Right lobe of liver (tissue), 6 donors: ENCODE measurements around the gene KRT80. TPM values are rescaled to one million over a fixed set of nuclear protein-coding genes. Genes with fewer than 3 reads are reported as not detected.

Source experiments
- ATAC-seq, 4 donors: fragments of 200-7000 bp; cut with Tn5 transposase; one replicate each; pipeline ENCODE4 v1.9.1; 2020; ENCODE audit warnings: mild to moderate bottlenecking in 4 of 4, moderate library complexity in 4 of 4
- DNase-seq, 3 donors: peaks; one replicate each; pipeline ENCODE4 v3.0.0-alpha.2; 2020
- H3K27ac ChIP-seq, 3 donors: fragments of 200-600 bp; one replicate each; pipeline ENCODE4 v1.8.0; 2022
- H3K27me3 ChIP-seq, 2 donors: fragments of 200-600 bp; one replicate each; pipeline ENCODE4 v1.8.0; 2022
- H3K36me3 ChIP-seq, 4 donors: fragments of 200-600 bp; sonication (generic) in 1 of 4; one replicate each; pipeline versions ENCODE4 v1.5.1 to v1.8.0; 2017 to 2022; ENCODE audit warnings: control low read depth in 1 of 4
- H3K4me1 ChIP-seq, 4 donors: fragments of 200-600 bp; sonication (generic) in 1 of 4; one replicate each; pipeline versions ENCODE4 v1.5.1 to v1.8.0; 2017 to 2022; ENCODE audit warnings: control low read depth in 1 of 4
- H3K4me3 ChIP-seq, 3 donors: fragments of 200-600 bp; one replicate each; pipeline ENCODE4 v1.8.0; 2022
- H3K9me3 ChIP-seq, 4 donors: fragments of 200-600 bp; sonication (generic) in 1 of 4; one replicate each; pipeline versions ENCODE4 v1.5.1 to v1.8.0; 2017 to 2022; ENCODE audit warnings: control low read depth in 1 of 4
- CTCF ChIP-seq, 4 donors: fragments of 200-600 bp in 3 of 4; fragments of 450-650 bp in 1 of 4; IDR thresholded peaks; one replicate each; pipeline versions ENCODE4 v1.5.1 to v1.8.0; 2016 to 2022; ENCODE audit warnings: antibody characterized with exemption in 4 of 4, mild to moderate bottlenecking in 2 of 4
- POLR2A ChIP-seq: fragments of 450-650 bp; IDR thresholded peaks from one replicate; pipeline ENCODE4 v1.6.1; 2017; ENCODE audit warnings: antibody characterized with exemption, mild to moderate bottlenecking
- WGBS: methylation state at CpG from one replicate; pipeline ENCODE4 v1.1.6; 2018; ENCODE audit warnings: low coverage, low lambda C conversion rate; ENCODE audit not compliant: insufficient coverage; ENCODE audit errors: missing lambda C conversion rate; 5-methylcytosine and 5-hydroxymethylcytosine counted together
- intact Hi-C, 2 donors: fragments of 100-400 bp; cut with DNase I; formaldehyde crosslinking; loops; one replicate each; pipeline versions ENCODE4 v1.11.2 to v1.14.1; 2022
- total RNA-seq, 6 experiments: library from RNA; depleted of rRNA in 2 of 6; stranded (reverse); fragments of >200 nt in 2 of 6; fragmentation: NEBNext Ultra II Directional in 3 of 6; extraction: Animal tissue kit (Norgen Biotek cat#: 25700) in 3 of 6; gene quantifications; one replicate each; pipeline versions ENCODE4 v1.1.0 to v1.2.4, GENCODE V29; 2016 to 2023
- donor health status: DM: no; HTN: yes; CAD: no.
- donor health status: DM: no; HTN: no; CAD: no.
- donor health status: DM: no; HTN: no; CAD: no.
- donor health status: DM: no; HTN: yes; CAD: no.
- donor health status: DM: no; HTN: yes; CAD: no.

KRT80 gene
- total RNA-seq, 6 experiments from 2014 or later: 0.09 to 0.51 (median 0.15) TPM

- no peak overlapping the region for H3K27ac ChIP-seq
- no peaks in the 10 kb centered on the region for H3K9me3 ChIP-seq
- DNase-seq (peak in 2 of 3 donors; percentile 5 to 6), ATAC-seq (no peak)
- H3K36me3 ChIP-seq: no peaks in the 10 kb centered on the region
- H3K4me1 ChIP-seq: no peaks in the 10 kb centered on the region
- H3K4me3 ChIP-seq: no peak overlapping the region
- no peaks in the 10 kb centered on the region for H3K27me3 ChIP-seq
- 18% methylated on average over 3 of the region's 3 CpGs for WGBS
- intact Hi-C loops: no loop called here
- TF ChIP-seq POLR2A: no peak
- no peak for TF ChIP-seq CTCF (IDR thresholded peaks at IDR 0.05)
Measured at GRCh38 chr12:52201451-52201839, 9.6 kb upstream of the KRT80 start.

DNA sequence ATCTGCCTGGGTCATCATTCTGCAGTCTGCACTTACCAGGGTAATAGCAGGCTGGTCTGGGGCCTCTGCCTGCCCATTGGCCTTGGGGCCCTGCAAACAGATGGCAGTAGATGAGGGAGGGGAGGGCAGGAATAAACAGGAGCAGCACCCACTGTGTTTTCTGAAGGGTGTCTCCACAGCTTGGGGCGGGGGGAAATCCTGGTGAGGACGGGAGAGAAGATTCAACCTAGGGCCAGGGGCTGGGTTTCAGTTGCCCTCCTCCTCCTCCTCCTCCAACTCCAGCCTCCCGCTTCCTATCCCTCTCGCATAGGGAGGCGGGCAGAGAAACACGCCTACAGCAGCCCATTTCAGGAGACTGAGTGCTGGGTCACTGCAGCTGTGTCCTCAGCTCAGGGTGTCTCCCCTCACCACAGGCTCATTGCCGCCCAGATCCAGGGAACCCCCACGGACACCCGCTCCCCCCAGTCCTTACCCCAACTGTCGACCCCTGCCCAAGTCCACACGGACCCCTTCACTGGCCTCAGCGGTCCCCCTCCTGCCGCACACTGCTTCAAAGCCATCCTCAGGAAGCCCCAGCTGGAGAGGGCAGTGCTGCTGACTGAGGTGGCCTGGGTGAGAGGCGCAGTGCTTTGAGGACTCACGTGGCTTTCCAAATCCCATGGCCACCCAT is 9.1 kb upstream of the KRT80 start:
- intact Hi-C loops: no loop called here
- no peaks in the 10 kb centered on the region for H3K9me3 ChIP-seq
- DNase-seq (peak in 2 of 3 donors; percentile 11 to 34), ATAC-seq (no peak)
- no peaks in the 10 kb centered on the region for H3K4me1 ChIP-seq
- no peak overlapping the region for H3K27ac ChIP-seq
- no peak overlapping the region for H3K4me3 ChIP-seq
- no peaks in the 10 kb centered on the region for H3K36me3 ChIP-seq
- no peaks in the 10 kb centered on the region for H3K27me3 ChIP-seq
- TF ChIP-seq POLR2A (no peak), CTCF (IDR thresholded peaks at IDR 0.05) (no peak)
- 60% methylated on average over 4 of the region's 15 CpGs for WGBS

DNA sequence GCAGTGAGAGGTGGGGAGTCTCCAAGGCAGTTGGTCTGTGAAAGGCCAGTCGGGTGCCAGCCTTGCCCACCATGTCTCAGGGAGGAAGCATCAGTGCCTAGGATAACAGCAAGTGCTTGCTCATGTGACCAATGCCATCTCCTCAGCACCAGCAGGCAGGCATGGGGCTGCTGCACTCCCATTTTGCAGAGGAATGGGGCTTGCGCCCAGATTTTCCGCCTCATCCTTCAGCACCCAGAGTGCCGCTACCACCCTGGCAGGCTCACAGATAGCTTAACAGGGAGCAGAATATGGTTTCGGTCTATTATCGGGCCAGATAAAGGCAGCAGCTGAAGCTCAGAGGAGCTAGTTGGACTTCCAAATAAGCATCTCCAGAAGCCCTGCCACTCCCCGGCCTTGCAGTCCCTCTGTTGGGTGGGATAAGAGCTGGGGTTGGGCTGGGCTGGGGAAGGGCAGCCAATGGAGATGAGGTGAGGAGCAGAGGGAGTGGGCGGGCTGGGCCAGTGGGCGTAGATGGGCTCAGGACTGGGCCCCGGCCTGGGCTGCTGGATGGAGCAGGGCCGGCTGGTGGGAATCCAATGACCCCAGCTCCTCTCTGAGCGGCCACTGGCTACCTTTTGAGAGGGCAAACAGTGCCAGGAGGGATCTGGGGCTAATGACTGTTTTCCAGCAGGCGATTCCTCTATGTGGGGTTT is 8.4 kb upstream of the KRT80 start:
- 82% methylated on average over 8 of the region's 13 CpGs for WGBS
- Histone ChIP-seq H3K36me3 (no peaks in the 10 kb centered on the region), H3K9me3 (no peaks in the 10 kb centered on the region), H3K4me3 (no peak overlapping the region), H3K27me3 (no peaks in the 10 kb centered on the region), H3K4me1 (no peaks in the 10 kb centered on the region), H3K27ac (no peak overlapping the region)
- intact Hi-C loops: no loop called here
- TF ChIP-seq CTCF (IDR thresholded peaks at IDR 0.05) (no peak), POLR2A (no peak)
- DNase-seq: peak in 2 of 3 donors; percentile 15 to 36
- no peak for ATAC-seq

- no peak for TF ChIP-seq CTCF (IDR thresholded peaks at IDR 0.05)
- TF ChIP-seq POLR2A: no peak
- H3K9me3 ChIP-seq: no peaks in the 10 kb centered on the region
- no peak overlapping the region for H3K27ac ChIP-seq
- H3K36me3 ChIP-seq: no peaks in the 10 kb centered on the region
- DNase-seq (peak in 2 of 3 donors; percentile 5 to 37), ATAC-seq (no peak)
- no peaks in the 10 kb centered on the region for H3K27me3 ChIP-seq
- WGBS: 57% methylated on average over 1 of the region's 8 CpGs
- no peak overlapping the region for H3K4me3 ChIP-seq
- H3K4me1 ChIP-seq: no peaks in the 10 kb centered on the region
- intact Hi-C loops: no loop called here
Measured at GRCh38 chr12:52199294-52199919, 7.6 kb upstream of the KRT80 start.
